Neural progenitor cell (in vitro differentiated cells): ENCODE measurements around the gene NOTUM.

ENCODE experiments used
- CTCF ChIP-seq: fragments of 200-600 bp; sonication (generic); IDR thresholded peaks from 2 replicates; pipeline ENCODE4 v1.5.1; 2017; ENCODE audit warnings: antibody characterized with exemption, mild to moderate bottlenecking
- EZH2 ChIP-seq: fragments of 200-600 bp; sonication (generic); IDR thresholded peaks from 2 replicates; pipeline ENCODE4 v1.6.1; 2017; ENCODE audit warnings: antibody characterized with exemption, mild to moderate bottlenecking, moderate library complexity

- TF ChIP-seq CTCF (no peak), EZH2 (no peak)
Measured at GRCh38 chr17:81998212-81998611, 37.2 kb upstream of the NOTUM start.
